ENCODE results near the gene RESP18. TPM values are rescaled to one million over a fixed set of nuclear protein-coding genes. Genes with fewer than 3 reads are reported as not detected.

Gene RESP18
- not detected for total RNA-seq
- not detected for polyA plus RNA-seq
- long read RNA-seq, donor 1, result 0 reads
- long read RNA-seq, donor 2, result 0 reads
- long read RNA-seq, donor 3, result 0 reads
- long read RNA-seq, donor 4, result 0 reads
- long read RNA-seq, donor 5, result 0 reads

GRCh38 chr2:219332542-219332941, at the start of gene RESP18:
RESP18 (minus strand) TSS chr2:219332744.
- no peaks in the 10 kb centered on the region for H3K4me1 ChIP-seq (ENCODE audit: control insufficient read depth in 5 of 5, insufficient read depth in 5 of 5, low read length in 5 of 5)
- H3K9me3 ChIP-seq (ENCODE audit: control insufficient read depth in 4 of 4, insufficient read depth in 3 of 4, low read length in 3 of 4), result peaks cover 0 to 10% (median 0%) of the 10 kb centered on the region in 4 donors
- H3K4me3 ChIP-seq, result no peak within 1 kb of the TSS
- no peak for DNase-seq
- no peak for TF ChIP-seq CTCF (IDR thresholded peaks at IDR 0.05; ENCODE audit: control extremely low read depth, extremely low read depth)
- peaks cover 0 to 40% (median 19%) of the 10 kb centered on the region in 3 donors for H3K27me3 ChIP-seq (ENCODE audit: control insufficient read depth in 3 of 3, insufficient read depth in 3 of 3, low read length in 2 of 3)
- H3K9ac ChIP-seq (ENCODE audit: insufficient read depth in 1 of 2, low read length in 2 of 2), result no peak within 1 kb of the TSS
- H3K27ac ChIP-seq (ENCODE audit: low read depth in 1 of 2, low read length in 1 of 2), result no peak within 1 kb of the TSS
- no peaks in the 10 kb centered on the region for H3K36me3 ChIP-seq (ENCODE audit: control insufficient read depth in 4 of 4, insufficient read depth in 4 of 4, low read length in 4 of 4)
- no peak for ATAC-seq (ENCODE audit: insufficient read depth, low FRiP score)
- 10 to 12% methylated on average over 24 of the region's 24 CpGs for WGBS, 2 donors

- Histone ChIP-seq H3K36me3 (ENCODE audit: control insufficient read depth in 4 of 4, insufficient read depth in 4 of 4, low read length in 4 of 4) (peaks cover 16 to 56% (median 41%) of the 10 kb centered on the region in 4 donors), H3K27me3 (ENCODE audit: control insufficient read depth in 3 of 3, insufficient read depth in 3 of 3, low read length in 2 of 3) (no peaks in the 10 kb centered on the region), H3K9ac (ENCODE audit: insufficient read depth in 1 of 2, low read length in 2 of 2) (no peak overlapping the region), H3K9me3 (ENCODE audit: control insufficient read depth in 4 of 4, insufficient read depth in 3 of 4, low read length in 3 of 4) (no peaks in the 10 kb centered on the region), H3K27ac (ENCODE audit: low read depth in 1 of 2, low read length in 1 of 2) (no peak overlapping the region), H3K4me3 (no peak overlapping the region), H3K4me1 (ENCODE audit: control insufficient read depth in 5 of 5, insufficient read depth in 5 of 5, low read length in 5 of 5) (peaks cover 1 to 17% (median 10%) of the 10 kb centered on the region in 5 donors)
- ATAC-seq (ENCODE audit: insufficient read depth, low FRiP score) (no peak), DNase-seq (no peak)
- TF ChIP-seq CTCF (IDR thresholded peaks at IDR 0.05; ENCODE audit: control extremely low read depth, extremely low read depth), result no peak
- WGBS, 2 donors, result 92 to 95% methylated on average over 9 of the region's 9 CpGs
Observed at GRCh38 chr2:219381448-219381847, 48.9 kb upstream of the RESP18 start.

- DNase-seq (no peak), ATAC-seq (ENCODE audit: insufficient read depth, low FRiP score) (no peak)
- no peaks in the 10 kb centered on the region for H3K9me3 ChIP-seq (ENCODE audit: control insufficient read depth in 4 of 4, insufficient read depth in 3 of 4, low read length in 3 of 4)
Observed at GRCh38 chr2:219380926-219381325, 48.4 kb upstream of the RESP18 start.

More at GRCh38 chr2:219380926-219381325, 48.4 kb upstream of the RESP18 start:
- H3K4me1 ChIP-seq (ENCODE audit: control insufficient read depth in 5 of 5, insufficient read depth in 5 of 5, low read length in 5 of 5), result peaks cover 0 to 12% (median 6%) of the 10 kb centered on the region in 5 donors
- H3K4me3 ChIP-seq, result no peak overlapping the region
- no peaks in the 10 kb centered on the region for H3K27me3 ChIP-seq (ENCODE audit: control insufficient read depth in 3 of 3, insufficient read depth in 3 of 3, low read length in 2 of 3)
- no peak for TF ChIP-seq CTCF (IDR thresholded peaks at IDR 0.05; ENCODE audit: control extremely low read depth, extremely low read depth)
- peaks cover 16 to 56% (median 37%) of the 10 kb centered on the region in 4 donors for H3K36me3 ChIP-seq (ENCODE audit: control insufficient read depth in 4 of 4, insufficient read depth in 4 of 4, low read length in 4 of 4)
- H3K27ac ChIP-seq (ENCODE audit: low read depth in 1 of 2, low read length in 1 of 2), result no peak overlapping the region
- no peak overlapping the region for H3K9ac ChIP-seq (ENCODE audit: insufficient read depth in 1 of 2, low read length in 2 of 2)
